Neuronal stem cell (in vitro differentiated cells): ENCODE data around the gene STOML1.

Experiments used
- DNase-seq: peaks from one replicate; pipeline ENCODE4 v3.0.0-alpha.2; 2013; ENCODE audit warnings: low spot score
- H2AFZ ChIP-seq: one replicate; pipeline ENCODE4 v1.6.1; 2013; ENCODE audit warnings: mild to moderate bottlenecking, low read length, inconsistent platforms
- H2AK5ac ChIP-seq: 2 replicates; pipeline ENCODE4 v1.6.1; 2013; ENCODE audit warnings: low read depth, mild to moderate bottlenecking, inconsistent platforms, low read length, moderate library complexity, mixed read lengths
- H2BK120ac ChIP-seq: 2 replicates; pipeline ENCODE4 v1.6.1; 2013; ENCODE audit warnings: low read depth, mild to moderate bottlenecking, inconsistent platforms, low read length, moderate library complexity, mixed read lengths
- H2BK12ac ChIP-seq: one replicate; pipeline ENCODE4 v1.6.1; 2013; ENCODE audit warnings: low read length, inconsistent platforms
- H2BK15ac ChIP-seq: 2 replicates; pipeline ENCODE4 v1.6.1; 2013; ENCODE audit warnings: mild to moderate bottlenecking, low read length, inconsistent platforms, mixed read lengths
- H2BK5ac ChIP-seq: one replicate; pipeline ENCODE4 v1.6.1; 2013; ENCODE audit warnings: inconsistent platforms, mild to moderate bottlenecking, low read length, moderate library complexity
- H3K14ac ChIP-seq: one replicate; pipeline ENCODE4 v1.6.1; 2013; ENCODE audit warnings: low read length, inconsistent platforms
- H3K18ac ChIP-seq: 2 replicates; pipeline ENCODE4 v1.6.1; 2013; ENCODE audit warnings: low read length, inconsistent platforms
- H3K23ac ChIP-seq: 2 replicates; pipeline ENCODE4 v1.6.1; 2013; ENCODE audit warnings: low read depth, mild to moderate bottlenecking, mixed read lengths, low read length, inconsistent platforms; ENCODE audit not compliant: poor library complexity
- H3K27ac ChIP-seq: replicated peaks from 3 replicates; pipeline ENCODE4 v1.5.1; 2013; ENCODE audit warnings: low read length, inconsistent platforms
- H3K27me3 ChIP-seq, 3 experiments: 2 replicates each; pipeline ENCODE4 v1.6.1; 2013; ENCODE audit warnings: low read length in 3 of 3, mild to moderate bottlenecking in 2 of 3, inconsistent platforms in 1 of 3, low read depth in 1 of 3, mixed read lengths in 1 of 3, moderate library complexity in 1 of 3; ENCODE audit not compliant: control insufficient read depth in 3 of 3, insufficient read depth in 3 of 3
- H3K36me3 ChIP-seq, 2 donors: replicated peaks in 1 of 2; 2 replicates each; pipeline ENCODE4 v1.6.1; 2013; ENCODE audit warnings: low read length in 2 of 2; ENCODE audit not compliant: control insufficient read depth in 2 of 2, insufficient read depth in 2 of 2
- H3K4ac ChIP-seq: 2 replicates; pipeline ENCODE4 v1.6.1; 2013; ENCODE audit warnings: inconsistent platforms, mild to moderate bottlenecking, low read length, moderate library complexity
- H3K4me1 ChIP-seq, 2 donors: 1 replicate in 1 of 2; 2 replicates in 1 of 2; pipeline ENCODE4 v1.6.1; 2013; ENCODE audit warnings: low read length in 2 of 2, low read depth in 1 of 2; ENCODE audit not compliant: control insufficient read depth in 2 of 2, insufficient read depth in 1 of 2
- H3K4me2 ChIP-seq: one replicate; pipeline ENCODE4 v1.6.1; 2013; ENCODE audit warnings: mild to moderate bottlenecking, low read length, inconsistent platforms; ENCODE audit not compliant: insufficient read depth, poor library complexity, severe bottlenecking
- H3K4me3 ChIP-seq, 2 donors: 2 replicates each; pipeline ENCODE4 v1.5.1; 2013; ENCODE audit warnings: low read length in 2 of 2, mild to moderate bottlenecking in 2 of 2, inconsistent platforms in 1 of 2, moderate library complexity in 1 of 2
- H3K79me1 ChIP-seq: one replicate; pipeline ENCODE4 v1.6.1; 2013; ENCODE audit warnings: low read depth, mild to moderate bottlenecking, inconsistent platforms, low read length, moderate library complexity
- H3K9ac ChIP-seq: one replicate; pipeline ENCODE4 v1.6.1; 2013; ENCODE audit warnings: mild to moderate bottlenecking, low read depth, low read length, inconsistent platforms; ENCODE audit not compliant: poor library complexity
- H3K9me3 ChIP-seq, 2 donors: replicated peaks in 1 of 2; 2 replicates each; pipeline versions ENCODE3 to v1.6.1; 2013; ENCODE audit warnings: low read length in 2 of 2, mild to moderate bottlenecking in 2 of 2, inconsistent platforms in 1 of 2, low read depth in 1 of 2, mixed read lengths in 1 of 2, moderate library complexity in 1 of 2; ENCODE audit not compliant: control insufficient read depth in 2 of 2, insufficient read depth in 1 of 2
- H4K8ac ChIP-seq: one replicate; pipeline ENCODE4 v1.6.1; 2013; ENCODE audit warnings: low read depth, mild to moderate bottlenecking, inconsistent platforms, low read length, moderate library complexity
- H4K91ac ChIP-seq: one replicate; pipeline ENCODE4 v1.6.1; 2013; ENCODE audit warnings: low read length, low read depth, mild to moderate bottlenecking, inconsistent platforms; ENCODE audit not compliant: poor library complexity
- WGBS, 2 donors: extraction: QIAGEN DNeasy Blood & Tissue Kit; methylation state at CpG; one replicate each; pipeline ENCODE4 v1.1.7; 2013; ENCODE audit warnings: missing lambda C conversion rate in 2 of 2, mixed read lengths in 1 of 2; ENCODE audit not compliant: insufficient read length in 2 of 2, insufficient replicate concordance in 1 of 2; ENCODE audit errors: extremely low coverage in 2 of 2; 5-methylcytosine and 5-hydroxymethylcytosine counted together

STOML1 gene

GRCh38 chr15:74007820-74008371 is 15.8 kb upstream of the STOML1 start:
- H3K9me3 ChIP-seq: peaks cover 0 to 18% of the 10 kb centered on the region in 2 donors
- no peak overlapping the region for H2AFZ ChIP-seq
- no peak overlapping the region for H3K9ac ChIP-seq
- no peaks in the 10 kb centered on the region for H3K27me3 ChIP-seq
- no peak overlapping the region for H3K23ac ChIP-seq
- no peak overlapping the region for H3K27ac ChIP-seq
- H4K91ac ChIP-seq: no peak overlapping the region
- H3K14ac ChIP-seq: no peak overlapping the region
- H2BK12ac ChIP-seq: no peak overlapping the region
- H2BK15ac ChIP-seq: no peak overlapping the region
- no peaks in the 10 kb centered on the region for H3K79me1 ChIP-seq
- H3K36me3 ChIP-seq: peaks cover 1 to 44% of the 10 kb centered on the region in 2 donors
- WGBS, 2 donors: no CpG with 5 or more reads among the region's 5 CpGs
- H3K4me2 ChIP-seq: no peak overlapping the region
- H3K18ac ChIP-seq: no peak overlapping the region
- no peak overlapping the region for H3K4ac ChIP-seq
- H4K8ac ChIP-seq: no peak overlapping the region
- DNase-seq: no peak
- no peak overlapping the region for H2BK120ac ChIP-seq
- peaks cover 2 to 9% of the 10 kb centered on the region in 2 donors for H3K4me1 ChIP-seq
- no peak overlapping the region for H3K4me3 ChIP-seq
- no peak overlapping the region for H2BK5ac ChIP-seq
- no peak overlapping the region for H2AK5ac ChIP-seq

GRCh38 chr15:74006774-74007639 is 14.9 kb upstream of the STOML1 start:
- Histone ChIP-seq H2AFZ (no peak overlapping the region), H3K18ac (no peak overlapping the region)

GRCh38 chr15:73997986-73998385 is 5.9 kb upstream of the STOML1 start:
- Histone ChIP-seq H3K4me2 (no peak overlapping the region), H3K14ac (no peak overlapping the region), H3K4ac (peak overlapping the region; percentile 76), H3K36me3 (peaks cover 9 to 47% of the 10 kb centered on the region in 2 donors), H4K91ac (no peak overlapping the region), H2AK5ac (no peak overlapping the region), H3K4me3 (no peak overlapping the region), H3K27me3 (no peaks in the 10 kb centered on the region), H3K9me3 (no peaks in the 10 kb centered on the region), H2BK12ac (no peak overlapping the region), H2BK120ac (no peak overlapping the region), H4K8ac (peak overlapping the region; percentile 48), H2AFZ (no peak overlapping the region), H3K4me1 (peaks cover 5 to 6% of the 10 kb centered on the region in 2 donors), H2BK5ac (no peak overlapping the region), H3K18ac (no peak overlapping the region), H3K27ac (no peak overlapping the region), H3K9ac (no peak overlapping the region), H3K23ac (no peak overlapping the region), H3K79me1 (peaks cover 15% of the 10 kb centered on the region), H2BK15ac (no peak overlapping the region)
- no CpG with 5 or more reads among the region's 27 CpGs for WGBS, 2 donors
- no peak for DNase-seq

More at GRCh38 chr15:74006774-74007639, 14.9 kb upstream of the STOML1 start:
- no peak overlapping the region for H3K4me2 ChIP-seq
- no peaks in the 10 kb centered on the region for H3K79me1 ChIP-seq
- no peak overlapping the region for H2BK5ac ChIP-seq
- H4K8ac ChIP-seq: no peak overlapping the region
- no peak overlapping the region for H3K4ac ChIP-seq
- peaks cover 2 to 9% of the 10 kb centered on the region in 2 donors for H3K4me1 ChIP-seq
- no peak overlapping the region for H3K14ac ChIP-seq
- H3K4me3 ChIP-seq: no peak overlapping the region
- H2BK15ac ChIP-seq: no peak overlapping the region
- H4K91ac ChIP-seq: no peak overlapping the region
- H3K23ac ChIP-seq: no peak overlapping the region
- H3K36me3 ChIP-seq: peaks cover 1 to 46% of the 10 kb centered on the region in 2 donors
- no peak for DNase-seq
- no peak overlapping the region for H2BK12ac ChIP-seq
- no peak overlapping the region for H2AK5ac ChIP-seq
- H3K27ac ChIP-seq: no peak overlapping the region
- H3K27me3 ChIP-seq: no peaks in the 10 kb centered on the region
- no CpG with 5 or more reads among the region's 11 CpGs for WGBS, 2 donors
- peaks cover 0 to 12% of the 10 kb centered on the region in 2 donors for H3K9me3 ChIP-seq
- no peak overlapping the region for H2BK120ac ChIP-seq
- H3K9ac ChIP-seq: no peak overlapping the region

- no peak overlapping the region for H2BK120ac ChIP-seq
- H2BK15ac ChIP-seq: no peak overlapping the region
- no peak overlapping the region for H2BK12ac ChIP-seq
- H2BK5ac ChIP-seq: no peak overlapping the region
- H3K4me2 ChIP-seq: no peak overlapping the region
- no peak overlapping the region for H3K14ac ChIP-seq
- H3K4me1 ChIP-seq: peaks cover 7 to 11% of the 10 kb centered on the region in 2 donors
- H3K9me3 ChIP-seq: no peaks in the 10 kb centered on the region
- H2AFZ ChIP-seq: no peak overlapping the region
- H3K9ac ChIP-seq: no peak overlapping the region
- H4K8ac ChIP-seq: no peak overlapping the region
- H3K79me1 ChIP-seq: peaks cover 15% of the 10 kb centered on the region
- no peaks in the 10 kb centered on the region for H3K27me3 ChIP-seq
- no peak overlapping the region for H3K27ac ChIP-seq
- no peak for DNase-seq
- WGBS, 2 donors: no CpG with 5 or more reads among the region's 5 CpGs
- no peak overlapping the region for H3K18ac ChIP-seq
- H3K23ac ChIP-seq: no peak overlapping the region
- H3K36me3 ChIP-seq: peaks cover 9 to 41% of the 10 kb centered on the region in 2 donors
- H4K91ac ChIP-seq: no peak overlapping the region
- no peak overlapping the region for H3K4me3 ChIP-seq
- no peak overlapping the region for H2AK5ac ChIP-seq
- no peak overlapping the region for H3K4ac ChIP-seq
Observed at GRCh38 chr15:73996939-73997338, 4.8 kb upstream of the STOML1 start.
